B cell (primary cell): ENCODE results near the gene FIBCD1.

Experiments
- EZH2 ChIP-seq: IDR thresholded peaks from 2 replicates; pipeline ENCODE4 v1.6.1; 2012; ENCODE audit warnings: borderline replicate concordance, low read depth, mild to moderate bottlenecking, moderate library complexity, low read length; ENCODE audit not compliant: insufficient read depth, poor library complexity, severe bottlenecking
- TF ChIP-seq, protein P1 (sequence below): fragments of 200-600 bp; IDR thresholded peaks from one replicate; pipeline ENCODE4 v1.8.0; 2022; ENCODE audit warnings: antibody characterized with exemption, mild to moderate bottlenecking

DNA sequence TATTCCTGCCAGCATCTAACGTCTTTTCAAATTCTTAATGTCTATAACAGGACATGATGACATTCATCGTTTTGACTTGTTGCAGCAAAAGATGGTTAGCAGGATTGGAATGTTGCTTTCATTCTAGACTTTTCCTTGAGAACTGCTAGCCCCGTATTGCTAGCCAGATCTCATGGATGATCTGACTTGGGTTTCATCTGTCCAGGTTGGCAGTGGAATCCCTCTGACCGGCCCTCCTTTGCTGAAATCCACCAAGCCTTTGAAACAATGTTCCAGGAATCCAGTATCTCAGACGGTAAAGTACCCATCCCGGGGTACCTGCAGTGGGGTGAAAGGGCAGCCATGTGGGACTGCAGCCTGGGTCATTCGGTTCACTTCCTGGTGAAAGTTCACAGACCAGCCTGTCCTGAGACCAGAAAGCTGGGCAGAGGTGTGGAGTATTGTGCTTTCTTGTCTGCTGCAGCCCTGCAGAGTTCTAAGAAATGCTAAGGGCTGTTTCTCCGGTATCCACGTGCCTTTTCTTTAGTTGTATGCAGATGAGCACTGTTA, 59.1 kb downstream of the FIBCD1 start:
- TF ChIP-seq, protein P1, sequence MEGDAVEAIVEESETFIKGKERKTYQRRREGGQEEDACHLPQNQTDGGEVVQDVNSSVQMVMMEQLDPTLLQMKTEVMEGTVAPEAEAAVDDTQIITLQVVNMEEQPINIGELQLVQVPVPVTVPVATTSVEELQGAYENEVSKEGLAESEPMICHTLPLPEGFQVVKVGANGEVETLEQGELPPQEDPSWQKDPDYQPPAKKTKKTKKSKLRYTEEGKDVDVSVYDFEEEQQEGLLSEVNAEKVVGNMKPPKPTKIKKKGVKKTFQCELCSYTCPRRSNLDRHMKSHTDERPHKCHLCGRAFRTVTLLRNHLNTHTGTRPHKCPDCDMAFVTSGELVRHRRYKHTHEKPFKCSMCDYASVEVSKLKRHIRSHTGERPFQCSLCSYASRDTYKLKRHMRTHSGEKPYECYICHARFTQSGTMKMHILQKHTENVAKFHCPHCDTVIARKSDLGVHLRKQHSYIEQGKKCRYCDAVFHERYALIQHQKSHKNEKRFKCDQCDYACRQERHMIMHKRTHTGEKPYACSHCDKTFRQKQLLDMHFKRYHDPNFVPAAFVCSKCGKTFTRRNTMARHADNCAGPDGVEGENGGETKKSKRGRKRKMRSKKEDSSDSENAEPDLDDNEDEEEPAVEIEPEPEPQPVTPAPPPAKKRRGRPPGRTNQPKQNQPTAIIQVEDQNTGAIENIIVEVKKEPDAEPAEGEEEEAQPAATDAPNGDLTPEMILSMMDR: no peak
- TF ChIP-seq EZH2: no peak
